GM12874 (cell line): ENCODE results near the gene LCN6.

ENCODE experiments used
- TF ChIP-seq, protein P1 (sequence below): IDR thresholded peaks from 2 replicates; pipeline ENCODE4 v1.5.1; 2011; ENCODE audit warnings: low read depth, mild to moderate bottlenecking, control low read depth, low read length, moderate library complexity; ENCODE audit not compliant: insufficient read depth

Gene LCN6, protein sequence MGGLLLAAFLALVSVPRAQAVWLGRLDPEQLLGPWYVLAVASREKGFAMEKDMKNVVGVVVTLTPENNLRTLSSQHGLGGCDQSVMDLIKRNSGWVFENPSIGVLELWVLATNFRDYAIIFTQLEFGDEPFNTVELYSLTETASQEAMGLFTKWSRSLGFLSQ

DNA sequence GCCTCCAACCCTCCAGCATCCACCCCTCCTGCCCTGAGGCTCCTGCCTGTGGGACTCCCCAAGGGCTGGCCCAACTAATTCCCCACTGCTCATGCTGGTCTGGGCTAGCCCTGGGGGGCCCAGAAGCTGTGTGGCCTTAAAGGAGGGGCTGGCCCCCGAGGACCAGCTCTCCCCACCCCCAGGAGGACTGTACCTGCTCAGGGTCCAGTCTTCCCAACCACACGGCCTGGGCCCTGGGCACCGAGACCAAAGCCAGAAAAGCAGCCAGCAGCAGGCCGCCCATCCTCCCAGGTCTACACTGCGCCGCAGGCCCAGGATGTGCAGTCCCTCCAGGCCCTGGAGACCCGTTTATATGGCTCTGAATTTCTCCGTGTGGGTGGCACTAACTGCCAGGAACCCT lies at the start of gene LCN6:
Gene LCN6 (minus strand): TSS at position 325 of the 400 bp plus-strand sequence. CDS start 42 bp downstream, at position 283.
- TF ChIP-seq, protein P1, sequence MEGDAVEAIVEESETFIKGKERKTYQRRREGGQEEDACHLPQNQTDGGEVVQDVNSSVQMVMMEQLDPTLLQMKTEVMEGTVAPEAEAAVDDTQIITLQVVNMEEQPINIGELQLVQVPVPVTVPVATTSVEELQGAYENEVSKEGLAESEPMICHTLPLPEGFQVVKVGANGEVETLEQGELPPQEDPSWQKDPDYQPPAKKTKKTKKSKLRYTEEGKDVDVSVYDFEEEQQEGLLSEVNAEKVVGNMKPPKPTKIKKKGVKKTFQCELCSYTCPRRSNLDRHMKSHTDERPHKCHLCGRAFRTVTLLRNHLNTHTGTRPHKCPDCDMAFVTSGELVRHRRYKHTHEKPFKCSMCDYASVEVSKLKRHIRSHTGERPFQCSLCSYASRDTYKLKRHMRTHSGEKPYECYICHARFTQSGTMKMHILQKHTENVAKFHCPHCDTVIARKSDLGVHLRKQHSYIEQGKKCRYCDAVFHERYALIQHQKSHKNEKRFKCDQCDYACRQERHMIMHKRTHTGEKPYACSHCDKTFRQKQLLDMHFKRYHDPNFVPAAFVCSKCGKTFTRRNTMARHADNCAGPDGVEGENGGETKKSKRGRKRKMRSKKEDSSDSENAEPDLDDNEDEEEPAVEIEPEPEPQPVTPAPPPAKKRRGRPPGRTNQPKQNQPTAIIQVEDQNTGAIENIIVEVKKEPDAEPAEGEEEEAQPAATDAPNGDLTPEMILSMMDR = no peak

DNA sequence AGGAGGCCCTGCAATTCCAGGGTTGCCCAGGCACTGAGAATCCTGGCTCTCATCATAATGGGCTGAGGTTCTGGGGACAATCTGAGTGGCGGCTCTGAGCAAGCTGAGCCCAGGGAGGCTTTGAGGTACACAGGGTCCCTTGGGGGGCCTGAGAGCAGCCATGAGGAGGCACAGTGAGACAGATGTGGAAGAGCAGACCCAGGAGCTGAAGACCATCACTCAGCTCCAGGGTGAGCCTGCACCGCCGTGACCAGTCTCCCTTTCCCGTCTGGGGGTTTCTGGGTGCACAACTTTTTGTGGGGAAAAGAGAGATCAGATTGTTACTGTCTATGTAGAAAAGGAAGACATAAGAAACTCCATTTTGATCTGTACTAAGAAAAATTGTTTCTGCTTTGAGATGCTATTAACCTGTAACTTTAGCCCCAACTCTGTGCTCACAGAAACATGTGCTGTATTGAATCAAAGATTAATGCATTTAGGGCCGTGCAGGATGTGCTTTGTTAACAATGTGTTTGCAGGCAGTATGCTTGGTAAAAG lies 48.0 kb upstream of the LCN6 start, which contains the start of gene CCDC183:
Gene CCDC183 (plus strand): TSS at position 101 of the 537 bp plus-strand sequence. CDS start 60 bp downstream, at position 161.
- TF ChIP-seq, protein P1 = no peak

DNA sequence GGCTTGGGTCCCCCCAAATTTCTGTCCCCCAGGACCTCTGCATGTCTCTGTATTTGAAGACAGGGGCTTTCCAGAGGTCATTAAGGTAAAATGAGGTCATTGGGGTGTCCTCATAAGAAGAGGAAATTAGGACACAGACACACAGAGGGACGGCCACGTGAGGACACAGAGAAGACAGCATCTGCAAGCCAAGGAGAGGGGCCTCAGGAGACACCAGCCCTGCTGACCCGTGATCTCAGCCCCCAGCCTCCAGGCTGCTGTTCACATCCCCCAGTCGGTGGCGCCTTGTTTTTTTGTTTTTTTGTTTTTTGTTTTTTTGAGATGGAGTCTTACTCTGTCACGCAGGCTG lies 46.6 kb upstream of the LCN6 start:
- TF ChIP-seq, protein P1 = no peak

DNA sequence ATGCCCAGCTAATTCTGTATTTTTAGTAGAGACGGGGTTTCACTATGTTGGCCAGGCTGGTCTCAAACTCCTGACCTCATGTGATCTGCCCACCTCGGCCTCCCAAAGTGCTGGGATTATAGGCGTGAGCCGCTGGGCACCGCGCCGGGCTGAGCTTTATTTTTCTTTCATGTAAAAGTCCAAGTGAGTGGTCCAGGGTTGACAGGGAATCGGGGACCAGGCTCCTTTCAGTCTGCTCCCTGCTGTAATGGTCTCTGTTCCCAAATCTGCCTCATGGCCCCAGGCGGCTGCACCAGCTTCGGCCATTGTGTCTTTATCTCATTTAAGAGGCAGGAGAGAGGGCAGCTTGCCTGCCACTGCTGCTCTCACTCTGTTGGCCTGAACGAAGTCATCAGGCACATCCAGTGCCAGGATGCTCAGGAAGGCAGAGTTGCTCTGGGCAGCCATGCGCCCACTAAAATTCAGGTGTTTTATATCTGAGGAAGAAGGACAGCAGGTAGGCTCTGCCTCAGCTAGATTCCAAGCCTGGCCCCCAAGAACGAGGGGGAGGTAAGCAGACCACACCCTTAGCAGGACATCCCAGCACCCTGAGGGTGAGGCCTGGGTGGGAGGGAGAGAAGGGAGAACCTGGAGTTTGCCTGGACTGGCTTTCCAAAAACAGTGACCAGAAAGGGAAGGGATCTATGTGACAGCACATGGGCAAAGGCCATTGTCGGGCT lies 46.1 kb upstream of the LCN6 start:
- TF ChIP-seq, protein P1 = no peak

DNA sequence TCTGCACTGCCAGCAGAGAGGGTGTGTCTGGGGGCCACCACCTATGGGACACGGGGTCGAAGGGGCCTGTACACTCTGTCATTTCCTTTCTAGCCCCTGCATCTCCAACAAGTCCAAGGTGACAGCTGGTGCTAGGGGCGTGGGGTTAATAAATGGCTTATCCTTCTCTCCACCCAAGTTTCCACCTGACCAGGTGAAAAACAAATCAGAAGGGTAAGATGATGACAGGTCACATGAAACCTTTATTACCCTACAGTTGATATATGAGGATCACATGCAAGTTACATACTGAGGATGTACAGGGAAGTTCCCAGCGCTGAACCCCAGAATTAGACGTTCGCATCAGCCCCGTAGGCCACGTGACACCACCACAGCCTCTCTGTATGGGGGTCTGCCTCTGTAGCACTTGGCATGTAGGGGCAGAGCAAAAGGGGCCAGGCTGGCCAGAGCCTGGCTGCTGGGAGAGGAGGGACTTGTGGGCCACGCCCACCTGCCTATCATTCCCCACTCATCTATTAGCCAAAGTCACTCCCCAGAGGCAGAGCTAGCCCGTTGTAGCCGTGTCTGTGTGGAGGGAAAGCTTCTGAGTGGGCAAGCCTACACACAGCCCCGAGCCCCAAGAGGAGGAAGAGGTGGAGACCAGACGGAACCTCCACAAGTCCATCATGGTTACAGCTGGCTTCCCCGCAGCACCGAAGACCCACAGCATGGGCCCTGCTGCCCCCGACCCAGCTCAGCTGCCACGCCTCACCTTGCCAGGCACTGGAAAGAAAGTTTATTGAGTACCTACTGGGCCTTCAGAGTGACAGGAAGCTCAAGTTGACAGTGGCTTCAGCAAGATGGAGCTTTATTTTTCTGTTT lies 45.0 kb upstream of the LCN6 start:
- TF ChIP-seq, protein P1 = no peak

DNA sequence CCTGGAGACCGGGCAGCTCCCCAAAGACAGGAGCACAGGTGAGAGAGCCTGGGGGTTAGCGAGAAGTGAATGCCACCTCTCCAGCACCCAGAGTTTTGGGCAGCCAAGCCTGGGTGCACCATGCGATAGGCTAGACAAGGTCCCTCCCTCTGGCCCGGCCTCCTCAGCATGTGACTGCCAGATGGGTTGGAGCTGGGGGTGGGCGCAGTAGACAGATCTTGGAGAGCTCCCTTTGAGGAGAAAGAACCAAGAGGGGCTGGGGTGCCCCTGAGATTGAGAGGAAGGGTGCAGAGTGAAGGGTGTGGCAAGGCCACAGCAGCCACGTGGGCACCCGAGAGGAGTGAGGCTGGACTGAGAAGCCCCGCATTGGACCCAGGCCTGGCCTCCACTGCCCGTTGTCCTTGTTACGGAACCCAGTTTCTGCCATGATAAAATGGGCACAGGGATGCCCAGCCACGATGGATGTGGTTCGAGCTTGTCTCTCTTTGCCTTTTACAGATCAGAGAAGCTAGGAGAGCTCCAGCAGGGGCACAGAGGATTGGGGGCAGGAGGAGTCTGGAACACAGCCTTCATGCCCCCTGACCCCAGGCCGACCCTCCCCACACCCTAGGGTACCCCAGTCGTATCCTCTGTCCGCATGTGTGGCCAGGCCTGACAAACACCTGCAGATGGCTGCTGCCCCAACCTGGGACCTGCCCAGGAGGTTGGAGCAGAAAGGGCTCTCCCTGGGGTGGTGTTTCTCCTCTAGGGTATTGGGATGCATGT lies 44.2 kb upstream of the LCN6 start:
- TF ChIP-seq, protein P1 = no peak
